GM12878 (cell line): Measurements from ENCODE around the gene DES. TPM values are rescaled to one million over a fixed set of nuclear protein-coding genes. Genes with fewer than 3 reads are reported as not detected.

Source experiments
- ATAC-seq: fragments of 200-7000 bp; cut with Tn5 transposase; 3 replicates; pipeline ENCODE4 v1.9.1; 2020; ENCODE audit warnings: mild to moderate bottlenecking, moderate library complexity
- BruUV-seq: library from RNA; stranded (reverse); fragments of 400-500 nt; replicated peaks from 2 replicates; lab custom pipeline; 2021; lab: Mats Ljungman, UMichigan
- CTCF ChIA-PET: fragments of 300-600 bp; sonication (Branson Sonifier 250); formaldehyde crosslinking; extraction: SDS; loops from one replicate; lab custom pipeline; 2021; ENCODE audit warnings: inconsistent platforms; lab: Yijun Ruan, JAX
- POLR2A ChIA-PET: fragments of 350-600 bp; formaldehyde crosslinking; extraction: SDS; loops from one replicate; lab custom pipeline; 2021; ENCODE audit warnings: inconsistent platforms; lab: Charles Lee
- RAD21 ChIA-PET: fragments of 300-600 bp; sonication (Branson Sonifier 250); formaldehyde crosslinking; loops from one replicate; lab custom pipeline; 2023; ENCODE audit warnings: antibody characterized with exemption; ENCODE audit not compliant: unreplicated experiment; lab: Charles Lee
- SMC1A ChIA-PET: fragments of 300-600 bp; sonication (Branson Sonifier 250); formaldehyde crosslinking; loops from one replicate; lab custom pipeline; 2023; ENCODE audit not compliant: unreplicated experiment, uncharacterized antibody; lab: Charles Lee
- DNase-seq: peaks from one replicate; pipeline ENCODE4 v3.0.0-alpha.2; 2011; ENCODE audit warnings: low read depth, low spot score
- FAIRE-seq: peaks from 3 replicates; lab custom pipeline; 2011; peaks lifted over from hg19 to GRCh38; lab: Jason Lieb, UNC
- H2AFZ ChIP-seq: 2 replicates; pipeline ENCODE4 v1.6.0; 2011; ENCODE audit warnings: low read depth, low read length, control low read depth; ENCODE audit not compliant: control insufficient read depth
- H3K27ac ChIP-seq: 2 replicates; pipeline ENCODE4 v1.5.1; 2011; ENCODE audit warnings: control low read depth; ENCODE audit not compliant: control insufficient read depth, insufficient read depth
- H3K27me3 ChIP-seq, 2 experiments: replicated peaks in 1 of 2; 2 replicates each; pipeline versions ENCODE4 v1.6.0 to v1.6.1; 2011; ENCODE audit warnings: low read length in 1 of 2; ENCODE audit not compliant: control insufficient read depth in 2 of 2, insufficient read depth in 2 of 2
- H3K36me3 ChIP-seq, 2 experiments: 2 replicates each; pipeline ENCODE4 v1.5.1; 2011; ENCODE audit warnings: low read length in 1 of 2; ENCODE audit not compliant: control insufficient read depth in 2 of 2, insufficient read depth in 2 of 2
- H3K4me1 ChIP-seq: 2 replicates; pipeline ENCODE4 v1.6.1; 2011; ENCODE audit warnings: mild to moderate bottlenecking, low read length, moderate library complexity, mixed read lengths; ENCODE audit not compliant: control insufficient read depth, insufficient read depth
- H3K4me2 ChIP-seq: 2 replicates; pipeline ENCODE4 v1.6.0; 2011; ENCODE audit warnings: control low read depth; ENCODE audit not compliant: control insufficient read depth, insufficient read depth
- H3K4me3 ChIP-seq: fragments of 200-600 bp; sonication (generic); 2 replicates; pipeline ENCODE4 v1.5.1; 2016
- H3K79me2 ChIP-seq: 2 replicates; pipeline ENCODE4 v1.6.0; 2011; ENCODE audit warnings: low read length; ENCODE audit not compliant: control insufficient read depth, insufficient read depth
- H3K9ac ChIP-seq: 2 replicates; pipeline ENCODE4 v1.8.0; 2011; ENCODE audit warnings: low read length, control low read depth, mixed read lengths; ENCODE audit not compliant: control insufficient read depth, insufficient read depth
- H3K9me3 ChIP-seq: replicated peaks from 3 replicates; pipeline ENCODE4 v1.5.1; 2011; ENCODE audit warnings: mild to moderate bottlenecking, low read length; ENCODE audit not compliant: control insufficient read depth, insufficient read depth
- H4K20me1 ChIP-seq: 2 replicates; pipeline ENCODE4 v1.6.0; 2011; ENCODE audit not compliant: control insufficient read depth, insufficient read depth
- CEBPB ChIP-seq, 2 experiments: fragments of 150-350 bp in 1 of 2; IDR thresholded peaks; 2 replicates each; pipeline ENCODE4 v1.6.1; 2012 to 2014; ENCODE audit warnings: low read depth in 2 of 2, low read length in 2 of 2, borderline replicate concordance in 1 of 2, inconsistent platforms in 1 of 2
- EGR1 ChIP-seq, 2 experiments: IDR thresholded peaks; 1 replicate in 1 of 2; 2 replicates in 1 of 2; pipeline ENCODE4 v1.6.1; 2011 to 2012; ENCODE audit warnings: low read depth in 2 of 2, low read length in 2 of 2, borderline replicate concordance in 1 of 2, mild to moderate bottlenecking in 1 of 2, moderate library complexity in 1 of 2
- JUND ChIP-seq: IDR thresholded peaks from 2 replicates; pipeline ENCODE4 v1.6.1; 2012; ENCODE audit warnings: low read depth, mild to moderate bottlenecking, low read length, improper control_type of control experiment, moderate library complexity
- KDM1A ChIP-seq: fragments of 200-600 bp; sonication (generic); IDR thresholded peaks from 2 replicates; pipeline ENCODE4 v1.6.1; 2016; ENCODE audit warnings: borderline replicate concordance
- NFIC ChIP-seq: IDR thresholded peaks from 2 replicates; pipeline ENCODE4 v1.6.1; 2012; ENCODE audit warnings: low read depth, mild to moderate bottlenecking, inconsistent platforms, low read length, moderate library complexity
- NFYB ChIP-seq: IDR thresholded peaks from 2 replicates; pipeline ENCODE4 v1.6.1; 2011; ENCODE audit warnings: low read depth, mild to moderate bottlenecking, low read length, improper control_type of control experiment, moderate library complexity; ENCODE audit not compliant: insufficient read depth
- NR2F1 ChIP-seq: fragments of 450-650 bp; conservative IDR thresholded peaks from 2 replicates; pipeline ENCODE4 v1.6.1; 2017; ENCODE audit warnings: mild to moderate bottlenecking
- POU2F2 ChIP-seq: IDR thresholded peaks from 3 replicates; pipeline ENCODE4 v1.6.1; 2011; ENCODE audit warnings: low read depth, mild to moderate bottlenecking, low read length, borderline replicate concordance
- RAD51 ChIP-seq: fragments of 450-650 bp; IDR thresholded peaks from 2 replicates; pipeline ENCODE4 v1.6.1; 2016; ENCODE audit warnings: moderate library complexity, mild to moderate bottlenecking, inconsistent platforms
- RBBP5 ChIP-seq: fragments of 200-600 bp; sonication (generic); conservative IDR thresholded peaks from 2 replicates; pipeline ENCODE4 v1.6.1; 2016
- RCOR1 ChIP-seq: conservative IDR thresholded peaks from 2 replicates; pipeline ENCODE4 v1.6.1; 2012; ENCODE audit warnings: low read depth, low read length, improper control_type of control experiment
- SIN3A ChIP-seq: IDR thresholded peaks from 2 replicates; pipeline ENCODE4 v1.6.1; 2012; ENCODE audit warnings: low read depth, low read length, improper control_type of control experiment
- SIX5 ChIP-seq: IDR thresholded peaks from 2 replicates; pipeline ENCODE4 v1.6.1; 2011; ENCODE audit warnings: mild to moderate bottlenecking, low read depth, low read length, moderate library complexity; ENCODE audit not compliant: severe bottlenecking
- SPI1 ChIP-seq: IDR thresholded peaks from 2 replicates; pipeline ENCODE4 v1.6.1; 2011; ENCODE audit warnings: low read depth, mild to moderate bottlenecking, low read length, moderate library complexity, borderline replicate concordance; ENCODE audit not compliant: insufficient read depth
- STAT1 ChIP-seq: fragments of 450-650 bp; conservative IDR thresholded peaks from 2 replicates; pipeline ENCODE4 v1.6.1; 2014; ENCODE audit warnings: antibody characterized with exemption, mild to moderate bottlenecking
- ZBED1 ChIP-seq: IDR thresholded peaks from 2 replicates; pipeline ENCODE4 v1.6.1; 2016; ENCODE audit warnings: borderline replicate concordance
- WGBS: methylation state at CpG from one replicate; pipeline ENCODE4 v1.1.6; 2016; ENCODE audit warnings: low lambda C conversion rate; ENCODE audit not compliant: insufficient replicate concordance, insufficient coverage; ENCODE audit errors: missing lambda C conversion rate; 5-methylcytosine and 5-hydroxymethylcytosine counted together
- in situ Hi-C: fragments of 300-500 bp; cut with MboI; formaldehyde crosslinking; loops from 9 replicates; pipeline ENCODE4 v1.14.3; 2018; ENCODE audit warnings: mixed read lengths
- intact Hi-C: fragments of 100-400 bp; cut with micrococcal nuclease; formaldehyde crosslinking; loops from one replicate; pipeline ENCODE4 v1.14.2; 2022; ENCODE audit not compliant: unreplicated experiment
- polyA plus RNA-seq, 11 experiments: library from polyadenylated mRNA; depleted of rRNA in 4 of 11; unstranded in 6 of 11; stranded (reverse) in 5 of 11; fragments of >200 nt; fragmentation: Nextera tagmentation in 4 of 11; fragmentation: Illumina TruSeq in 1 of 11; extraction: Ambion mirVana in 4 of 11; extraction: Trizol in 1 of 11; gene quantifications; 1 replicate in 1 of 11; 2 replicates in 10 of 11; pipeline versions ENCODE4 v1.2.1 to v1.2.3, GENCODE V29; 2011 to 2016; ENCODE audit warnings: inconsistent platforms in 2 of 11, missing spikeins in 2 of 11, low read depth in 1 of 11
- total RNA-seq, 4 experiments: library from RNA; depleted of rRNA in 3 of 4; stranded (reverse); fragments of >200 nt in 3 of 4; fragmentation: Illumina TruSeq in 1 of 4; extraction: Trizol in 1 of 4; gene quantifications; 2 replicates each; pipeline versions ENCODE4 v1.2.1 to v1.2.3, GENCODE V29; 2013 to 2021
- TF ChIP-seq, protein P1 (sequence below): fragments of 450-650 bp; IDR thresholded peaks from 2 replicates; pipeline ENCODE4 v1.6.1; 2017; ENCODE audit warnings: mild to moderate bottlenecking, moderate library complexity
- TF ChIP-seq, protein P2 (sequence below): fragments of 150-350 bp; IDR thresholded peaks from 2 replicates; pipeline ENCODE4 v1.6.1; 2014; ENCODE audit warnings: mild to moderate bottlenecking, low read depth, low read length

DES gene
- total and polyA plus RNA-seq, 10 of the 15 experiments (the other 5 are each of a cell fraction or from before 2014, with no cell fraction given) = 0.80 TPM; not detected in 9

GRCh38 chr2:219415580-219416234 lies 2.5 kb upstream of the DES start (continued):
- TF ChIP-seq, protein P1, sequence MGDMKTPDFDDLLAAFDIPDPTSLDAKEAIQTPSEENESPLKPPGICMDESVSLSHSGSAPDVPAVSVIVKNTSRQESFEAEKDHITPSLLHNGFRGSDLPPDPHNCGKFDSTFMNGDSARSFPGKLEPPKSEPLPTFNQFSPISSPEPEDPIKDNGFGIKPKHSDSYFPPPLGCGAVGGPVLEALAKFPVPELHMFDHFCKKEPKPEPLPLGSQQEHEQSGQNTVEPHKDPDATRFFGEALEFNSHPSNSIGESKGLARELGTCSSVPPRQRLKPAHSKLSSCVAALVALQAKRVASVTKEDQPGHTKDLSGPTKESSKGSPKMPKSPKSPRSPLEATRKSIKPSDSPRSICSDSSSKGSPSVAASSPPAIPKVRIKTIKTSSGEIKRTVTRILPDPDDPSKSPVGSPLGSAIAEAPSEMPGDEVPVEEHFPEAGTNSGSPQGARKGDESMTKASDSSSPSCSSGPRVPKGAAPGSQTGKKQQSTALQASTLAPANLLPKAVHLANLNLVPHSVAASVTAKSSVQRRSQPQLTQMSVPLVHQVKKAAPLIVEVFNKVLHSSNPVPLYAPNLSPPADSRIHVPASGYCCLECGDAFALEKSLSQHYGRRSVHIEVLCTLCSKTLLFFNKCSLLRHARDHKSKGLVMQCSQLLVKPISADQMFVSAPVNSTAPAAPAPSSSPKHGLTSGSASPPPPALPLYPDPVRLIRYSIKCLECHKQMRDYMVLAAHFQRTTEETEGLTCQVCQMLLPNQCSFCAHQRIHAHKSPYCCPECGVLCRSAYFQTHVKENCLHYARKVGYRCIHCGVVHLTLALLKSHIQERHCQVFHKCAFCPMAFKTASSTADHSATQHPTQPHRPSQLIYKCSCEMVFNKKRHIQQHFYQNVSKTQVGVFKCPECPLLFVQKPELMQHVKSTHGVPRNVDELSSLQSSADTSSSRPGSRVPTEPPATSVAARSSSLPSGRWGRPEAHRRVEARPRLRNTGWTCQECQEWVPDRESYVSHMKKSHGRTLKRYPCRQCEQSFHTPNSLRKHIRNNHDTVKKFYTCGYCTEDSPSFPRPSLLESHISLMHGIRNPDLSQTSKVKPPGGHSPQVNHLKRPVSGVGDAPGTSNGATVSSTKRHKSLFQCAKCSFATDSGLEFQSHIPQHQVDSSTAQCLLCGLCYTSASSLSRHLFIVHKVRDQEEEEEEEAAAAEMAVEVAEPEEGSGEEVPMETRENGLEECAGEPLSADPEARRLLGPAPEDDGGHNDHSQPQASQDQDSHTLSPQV = no peak
- TF ChIP-seq NR2F1 (no peak), JUND (no peak)
- TF ChIP-seq, all 136 proteins: peak for 0

- WGBS = 0% methylated on average over 3 of the region's 3 CpGs
- H3K27ac ChIP-seq = no peak overlapping the region
- no peak overlapping the region for H2AFZ ChIP-seq
- DNase-seq (no peak), FAIRE-seq (no peak), ATAC-seq (no peak)
- in situ Hi-C loops (no loop called here), intact Hi-C loops (no loop called here)
- H3K36me3 ChIP-seq = no peaks in the 10 kb centered on the region
- H3K4me2 ChIP-seq = no peak overlapping the region
- BruUV-seq = no TSS peak
- H3K27me3 ChIP-seq = peaks cover 0 to 2% of the 10 kb centered on the region in 2 experiments; a peak in 1 of 4 replicates
- no peaks in the 10 kb centered on the region for H3K4me1 ChIP-seq
- ChIA-PET POLR2A (no interaction called here), RAD21 (no interaction called here), CTCF (interaction anchor here (1.1 to 1.3 kb wide), 2 partner anchors 13 to 43 kb away, joined by 3 to 7 read pairs; no protein-coding TSS in a partner anchor), SMC1A (interaction anchor here (1.3 kb wide), 1 partner anchor 24 kb away, joined by 3 read pairs; no protein-coding TSS in a partner anchor)
- no peaks in the 10 kb centered on the region for H3K79me2 ChIP-seq
- H3K9me3 ChIP-seq = no peaks in the 10 kb centered on the region; the same call in 1 of the 3 replicates
- no peak overlapping the region for H3K4me3 ChIP-seq
- no peaks in the 10 kb centered on the region for H4K20me1 ChIP-seq
- no peak overlapping the region for H3K9ac ChIP-seq
- TF ChIP-seq RCOR1 (no peak), POU2F2 (no peak), KDM1A (no peak), JUND (no peak), STAT1 (no peak), RBBP5 (no peak), NFYB (no peak), RAD51 (no peak), CEBPB (IDR thresholded peaks at IDR 0.05; ENCODE audit: borderline replicate concordance in 1 of 2, low read depth in 2 of 2, low read length in 2 of 2) (no peak), SIN3A (no peak), ZBED1 (no peak), NFIC (no peak), SIX5 (no peak), SPI1 (no peak), EGR1 (IDR thresholded peaks at IDR 0.05; ENCODE audit: borderline replicate concordance in 1 of 2, low read depth in 2 of 2, low read length in 2 of 2) (no peak)
- TF ChIP-seq, protein P2, sequence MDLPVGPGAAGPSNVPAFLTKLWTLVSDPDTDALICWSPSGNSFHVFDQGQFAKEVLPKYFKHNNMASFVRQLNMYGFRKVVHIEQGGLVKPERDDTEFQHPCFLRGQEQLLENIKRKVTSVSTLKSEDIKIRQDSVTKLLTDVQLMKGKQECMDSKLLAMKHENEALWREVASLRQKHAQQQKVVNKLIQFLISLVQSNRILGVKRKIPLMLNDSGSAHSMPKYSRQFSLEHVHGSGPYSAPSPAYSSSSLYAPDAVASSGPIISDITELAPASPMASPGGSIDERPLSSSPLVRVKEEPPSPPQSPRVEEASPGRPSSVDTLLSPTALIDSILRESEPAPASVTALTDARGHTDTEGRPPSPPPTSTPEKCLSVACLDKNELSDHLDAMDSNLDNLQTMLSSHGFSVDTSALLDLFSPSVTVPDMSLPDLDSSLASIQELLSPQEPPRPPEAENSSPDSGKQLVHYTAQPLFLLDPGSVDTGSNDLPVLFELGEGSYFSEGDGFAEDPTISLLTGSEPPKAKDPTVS = no peak
These were observed 2.0 kb upstream of the DES start for GRCh38 chr2:219416235-219416602.
